ENCODE data around the gene OPN3.

Gene OPN3

GRCh38 chr1:241582921-241583321, 57.2 kb downstream of the OPN3 start:
- no peak for TF ChIP-seq CTCF (IDR thresholded peaks at IDR 0.05; ENCODE audit: insufficient read depth, low read depth, low read length, missing control alignments)

GRCh38 chr1:241579434-241579833, 60.7 kb downstream of the OPN3 start:
- TF ChIP-seq CTCF (IDR thresholded peaks at IDR 0.05; ENCODE audit: insufficient read depth, low read depth, low read length, missing control alignments): no peak
- peak; percentile 14 for DNase-seq (ENCODE audit: low read depth)
- H3K4me3 ChIP-seq (ENCODE audit: low read depth, low read length): no peak overlapping the region

More at GRCh38 chr1:241582921-241583321, 57.2 kb downstream of the OPN3 start:
- no peak overlapping the region for H3K4me3 ChIP-seq (ENCODE audit: low read depth, low read length)
- no peak for DNase-seq (ENCODE audit: low read depth)

DNA sequence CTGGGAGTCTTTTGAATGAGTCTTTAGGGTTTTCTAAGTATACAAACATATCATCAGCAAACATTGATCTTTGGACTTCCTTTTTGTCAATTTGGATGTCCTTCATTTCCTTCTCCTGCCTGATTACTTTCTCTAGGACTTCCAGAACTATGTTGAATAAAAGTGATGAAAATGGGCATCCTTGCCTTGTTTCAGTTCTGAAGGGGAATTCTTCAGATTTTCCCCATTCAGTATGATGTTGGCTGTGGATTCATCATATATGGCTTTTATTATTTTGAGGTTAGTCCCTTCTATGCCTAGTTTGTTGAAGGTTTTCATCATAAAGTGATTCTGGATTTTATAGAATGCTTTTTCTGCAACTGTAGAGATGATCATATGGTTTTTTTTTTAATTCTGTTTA, 66.0 kb downstream of the OPN3 start:
- no peak for DNase-seq (ENCODE audit: low read depth)
- H3K4me3 ChIP-seq (ENCODE audit: low read depth, low read length): no peak overlapping the region
- TF ChIP-seq CTCF (IDR thresholded peaks at IDR 0.05; ENCODE audit: insufficient read depth, low read depth, low read length, missing control alignments): no peak

- no peak for TF ChIP-seq CTCF (IDR thresholded peaks at IDR 0.05; ENCODE audit: insufficient read depth, low read depth, low read length, missing control alignments)
- DNase-seq (ENCODE audit: low read depth): no peak
- no peak overlapping the region for H3K4me3 ChIP-seq (ENCODE audit: low read depth, low read length)
These were observed 70.3 kb downstream of the OPN3 start for GRCh38 chr1:241569848-241570247.

DNA sequence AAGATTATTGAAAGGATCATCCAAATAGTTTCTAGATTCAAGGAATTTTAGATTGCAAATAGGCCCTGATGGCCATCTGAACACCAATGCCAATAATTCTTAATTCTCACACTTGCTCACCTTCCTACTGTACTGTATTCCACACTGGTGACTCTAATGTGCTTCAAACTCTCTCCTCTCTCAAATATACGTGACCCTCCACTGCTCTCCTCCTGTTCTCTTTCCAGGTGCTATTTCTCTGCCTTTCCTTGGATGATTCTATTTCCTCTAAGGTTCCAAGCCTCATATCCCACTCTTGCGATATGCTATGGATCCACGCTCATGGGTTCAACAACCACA, 79.4 kb downstream of the OPN3 start:
- no peak overlapping the region for H3K4me3 ChIP-seq (ENCODE audit: low read depth, low read length)
- no peak for TF ChIP-seq CTCF (IDR thresholded peaks at IDR 0.05; ENCODE audit: insufficient read depth, low read depth, low read length, missing control alignments)
- no peak for DNase-seq (ENCODE audit: low read depth)

GRCh38 chr1:241560146-241560848, 79.9 kb downstream of the OPN3 start:
- DNase-seq (ENCODE audit: low read depth): no peak

More at GRCh38 chr1:241560146-241560848, 79.9 kb downstream of the OPN3 start:
- TF ChIP-seq CTCF (IDR thresholded peaks at IDR 0.05; ENCODE audit: insufficient read depth, low read depth, low read length, missing control alignments): no peak
- H3K4me3 ChIP-seq (ENCODE audit: low read depth, low read length): no peak overlapping the region

Measured in GM12865 (cell line).